ENCODE data around the gene DDC.
"Not testable (repeated sequence)": the region's sequence is repeated elsewhere in the genome, so short reads cannot be mapped to it uniquely, and the experiment has no call there.

The DDC gene

DNA sequence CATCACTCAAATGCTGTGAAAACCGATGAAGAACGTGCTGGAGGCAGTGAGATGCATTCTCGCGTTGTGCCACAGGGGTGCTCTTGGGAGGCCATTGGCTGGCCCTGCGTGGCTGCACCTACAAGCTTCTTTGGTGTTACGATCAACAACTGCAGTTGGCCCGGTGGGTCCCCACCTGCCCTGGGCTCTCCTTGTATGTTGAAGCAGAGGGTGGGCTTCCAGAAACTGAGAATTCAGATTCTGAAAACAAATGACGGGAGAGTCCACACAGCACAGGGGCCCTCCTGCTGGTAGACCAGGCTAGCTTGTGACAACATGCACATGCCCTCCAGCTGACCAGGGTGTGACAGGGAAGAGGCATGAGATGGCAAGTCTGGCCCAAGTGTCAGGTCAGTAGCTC is 23.7 kb upstream of the DDC start:
- TF ChIP-seq, protein P1, sequence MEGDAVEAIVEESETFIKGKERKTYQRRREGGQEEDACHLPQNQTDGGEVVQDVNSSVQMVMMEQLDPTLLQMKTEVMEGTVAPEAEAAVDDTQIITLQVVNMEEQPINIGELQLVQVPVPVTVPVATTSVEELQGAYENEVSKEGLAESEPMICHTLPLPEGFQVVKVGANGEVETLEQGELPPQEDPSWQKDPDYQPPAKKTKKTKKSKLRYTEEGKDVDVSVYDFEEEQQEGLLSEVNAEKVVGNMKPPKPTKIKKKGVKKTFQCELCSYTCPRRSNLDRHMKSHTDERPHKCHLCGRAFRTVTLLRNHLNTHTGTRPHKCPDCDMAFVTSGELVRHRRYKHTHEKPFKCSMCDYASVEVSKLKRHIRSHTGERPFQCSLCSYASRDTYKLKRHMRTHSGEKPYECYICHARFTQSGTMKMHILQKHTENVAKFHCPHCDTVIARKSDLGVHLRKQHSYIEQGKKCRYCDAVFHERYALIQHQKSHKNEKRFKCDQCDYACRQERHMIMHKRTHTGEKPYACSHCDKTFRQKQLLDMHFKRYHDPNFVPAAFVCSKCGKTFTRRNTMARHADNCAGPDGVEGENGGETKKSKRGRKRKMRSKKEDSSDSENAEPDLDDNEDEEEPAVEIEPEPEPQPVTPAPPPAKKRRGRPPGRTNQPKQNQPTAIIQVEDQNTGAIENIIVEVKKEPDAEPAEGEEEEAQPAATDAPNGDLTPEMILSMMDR (IDR thresholded peaks at IDR 0.05; ENCODE audit: low read depth, low read length): no peak
- DNase-seq (ENCODE audit: extremely low read depth, low read depth): no peak

DNA sequence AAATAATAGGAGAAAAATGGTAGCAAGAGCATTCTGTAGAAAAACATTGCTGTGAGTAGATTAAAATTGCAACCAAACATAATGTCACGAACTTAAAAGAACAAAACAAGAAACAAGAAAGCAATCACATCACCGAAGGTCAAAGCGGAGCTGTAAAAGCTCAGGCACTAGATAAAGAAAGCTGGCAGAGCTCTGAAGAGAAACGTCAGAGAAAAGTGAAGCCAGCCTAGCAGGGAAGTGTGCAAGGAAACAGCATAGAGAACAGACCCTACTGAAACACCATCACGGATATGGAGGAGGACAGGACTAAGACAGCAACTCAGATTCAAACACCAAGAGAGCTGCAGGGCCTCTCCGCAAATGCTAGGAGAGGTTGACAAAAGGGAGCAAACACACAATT is 22.5 kb upstream of the DDC start:
- no peak for DNase-seq (ENCODE audit: extremely low read depth, low read depth)
- TF ChIP-seq, protein P1 (IDR thresholded peaks at IDR 0.05; ENCODE audit: low read depth, low read length): no peak

DNA sequence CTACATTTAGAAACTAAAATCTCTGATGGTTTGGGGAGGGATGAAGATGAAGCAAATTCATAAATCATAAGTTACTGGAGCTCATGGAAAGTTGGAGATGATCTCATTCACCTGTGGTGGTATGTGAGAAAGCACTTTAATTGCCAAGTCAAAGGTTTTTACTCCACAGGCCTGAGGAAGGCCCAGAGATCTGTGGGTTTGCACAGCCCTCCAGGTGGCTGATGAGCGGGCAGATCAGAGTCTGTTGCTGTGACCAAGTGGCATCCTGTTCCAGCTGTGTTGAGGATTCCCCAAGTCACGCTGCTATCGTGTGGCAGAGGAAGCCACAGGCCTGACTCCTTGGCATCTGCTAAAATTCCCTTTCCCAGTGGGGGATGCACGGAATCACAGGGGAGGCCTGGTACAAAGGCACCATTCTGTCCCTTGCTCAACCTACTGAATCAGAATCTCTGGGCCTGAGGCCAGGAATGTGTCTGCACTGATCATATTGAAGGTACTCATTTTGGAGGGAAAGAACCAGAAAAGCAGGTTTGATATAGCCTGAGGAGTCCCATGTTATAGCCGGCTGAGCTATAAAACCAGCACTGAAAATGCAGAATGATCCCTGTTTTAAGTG is 19.7 kb upstream of the DDC start:
- DNase-seq (ENCODE audit: extremely low read depth, low read depth): no peak
- TF ChIP-seq, protein P1 (IDR thresholded peaks at IDR 0.05; ENCODE audit: low read depth, low read length): no peak

DNA sequence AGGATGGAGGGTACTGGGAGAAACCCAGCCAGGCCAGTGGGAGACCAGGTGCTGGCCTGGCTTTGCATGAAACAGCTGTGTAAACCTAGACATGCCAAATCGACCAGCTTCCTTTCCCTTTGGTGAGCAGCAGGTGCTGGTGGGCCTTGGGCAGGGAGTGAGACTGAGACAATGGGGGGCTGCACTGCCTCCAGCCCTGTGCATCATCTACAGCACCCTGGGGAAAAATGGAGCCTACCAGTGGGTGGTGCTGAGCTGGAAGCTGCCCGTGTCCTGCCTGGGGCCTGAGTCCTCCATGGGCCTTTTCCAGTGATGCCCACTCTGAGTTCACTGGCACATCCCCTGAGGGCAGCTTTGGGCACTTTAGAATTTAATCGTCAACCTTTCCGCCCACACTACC is 19.2 kb upstream of the DDC start:
- no peak for DNase-seq (ENCODE audit: extremely low read depth, low read depth)
- TF ChIP-seq, protein P1 (IDR thresholded peaks at IDR 0.05; ENCODE audit: low read depth, low read length): no peak

DNA sequence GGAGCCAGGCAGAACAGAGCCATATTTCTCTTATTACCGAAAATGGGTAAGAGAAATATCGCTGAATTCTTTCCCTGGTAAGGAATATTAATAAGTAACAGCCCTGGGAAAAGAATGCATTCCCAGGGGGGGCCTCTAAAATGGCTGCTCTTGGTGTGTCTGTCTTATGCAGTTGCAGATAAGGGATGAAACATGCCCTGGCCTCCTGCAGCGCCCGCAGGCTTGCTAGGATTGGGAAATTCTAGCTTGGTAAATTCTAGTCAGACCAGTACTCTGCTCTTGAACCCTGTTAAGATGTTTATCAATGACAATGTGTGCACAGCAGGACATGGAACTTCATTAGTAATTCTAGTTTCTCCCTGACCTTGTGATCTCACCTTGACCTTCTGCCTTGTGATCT is 18.1 kb upstream of the DDC start:
- DNase-seq (ENCODE audit: extremely low read depth, low read depth): not testable (repeated sequence)

DNA sequence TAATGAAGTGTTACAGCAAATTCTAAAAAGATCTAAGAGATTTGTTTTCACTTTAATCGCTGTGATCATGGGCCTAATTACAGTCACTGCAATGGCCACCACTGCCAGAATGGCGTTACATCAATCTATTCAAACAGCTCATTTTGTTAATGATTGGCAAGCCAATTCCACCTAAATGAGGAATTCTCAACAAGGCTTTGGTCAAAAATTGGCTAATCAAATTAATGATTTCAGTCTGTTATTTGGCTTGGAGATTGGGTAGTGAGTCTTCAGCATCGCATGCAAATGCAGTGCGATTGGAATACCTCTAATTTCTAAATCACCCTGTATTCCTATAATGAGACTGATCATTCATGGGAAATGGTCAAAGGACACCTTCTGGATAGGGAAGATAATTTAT is 17.1 kb upstream of the DDC start:
- DNase-seq (ENCODE audit: extremely low read depth, low read depth): not testable (repeated sequence)

DNA sequence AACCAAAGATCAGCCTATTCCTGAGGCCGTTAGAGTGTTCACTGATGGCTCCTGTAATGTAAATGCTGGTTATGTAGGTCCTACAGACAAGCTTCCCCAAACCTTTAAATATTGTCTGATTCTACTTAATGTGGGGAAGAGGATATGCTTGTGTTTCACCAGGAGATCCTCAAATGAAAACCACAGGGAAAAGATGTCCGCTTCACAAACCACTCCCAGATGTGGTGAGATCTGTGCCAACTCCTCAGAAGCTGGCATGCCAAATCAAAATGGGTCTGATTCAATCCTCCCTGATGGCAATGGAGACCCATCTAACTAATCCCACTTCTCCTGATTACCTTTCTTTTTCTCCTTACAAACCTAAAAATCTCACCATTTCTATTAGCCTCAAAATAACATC is 15.5 kb upstream of the DDC start:
- not testable (repeated sequence) for DNase-seq (ENCODE audit: extremely low read depth, low read depth)

DNA sequence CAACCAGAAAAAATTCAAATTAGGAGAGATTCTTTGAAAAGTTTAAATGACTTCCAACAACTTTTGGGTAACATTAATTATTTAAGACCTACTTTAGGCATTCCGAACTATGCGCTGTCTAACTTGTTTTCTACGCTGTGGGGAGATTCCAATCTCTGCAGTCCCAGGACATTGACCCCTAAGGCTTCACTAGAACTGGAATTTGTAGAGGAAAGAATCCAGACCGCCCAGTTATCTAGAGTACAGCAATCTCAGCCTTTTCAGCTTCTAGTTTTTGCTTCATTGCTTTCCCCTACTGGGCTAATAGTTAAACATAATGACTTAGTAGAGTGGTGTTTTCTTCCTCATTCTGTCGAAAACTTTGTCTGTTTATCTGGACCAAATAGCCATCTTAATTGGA is 14.9 kb upstream of the DDC start:
- TF ChIP-seq, protein P1 (IDR thresholded peaks at IDR 0.05; ENCODE audit: low read depth, low read length): no peak
- DNase-seq (ENCODE audit: extremely low read depth, low read depth): no peak

DNA sequence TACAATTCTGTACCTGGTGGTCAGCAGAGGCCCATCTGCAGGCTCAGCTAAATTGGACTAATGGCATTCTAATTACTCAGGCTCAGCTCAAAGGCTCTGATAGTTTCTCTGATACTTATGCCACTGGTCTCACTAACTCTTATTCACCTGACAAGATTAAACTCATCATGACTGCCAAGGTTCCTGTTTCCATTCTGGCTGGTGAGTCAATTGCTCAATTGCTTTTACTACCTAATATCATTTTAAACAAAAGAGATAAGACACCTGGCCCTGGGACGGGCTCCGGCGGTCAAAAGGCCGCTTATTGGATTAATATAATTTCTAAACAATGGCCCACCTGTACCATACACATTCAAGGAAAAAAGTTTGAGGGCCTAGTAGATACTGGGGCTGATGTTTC is 12.9 kb upstream of the DDC start:
- not testable (repeated sequence) for DNase-seq (ENCODE audit: extremely low read depth, low read depth)

DNA sequence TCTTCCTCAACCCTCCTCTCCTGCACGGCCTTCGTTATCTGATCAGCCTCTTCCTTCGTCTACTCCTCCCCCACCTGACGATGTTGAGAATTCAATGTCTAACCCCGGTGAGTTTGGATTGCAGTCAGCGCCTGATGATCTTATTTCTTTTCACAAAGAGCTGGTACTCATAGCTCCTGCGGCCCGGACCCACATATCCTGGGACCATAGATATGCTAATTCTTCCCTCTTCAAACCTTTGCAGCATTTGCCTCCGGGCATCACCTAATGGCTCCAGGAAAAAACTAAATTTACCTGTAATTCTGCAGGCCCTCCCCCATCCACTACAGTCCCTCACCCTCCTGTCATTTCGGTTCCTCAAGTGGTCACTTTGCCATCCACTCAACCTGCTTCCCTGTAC is 12.4 kb upstream of the DDC start:
- TF ChIP-seq, protein P1 (IDR thresholded peaks at IDR 0.05; ENCODE audit: low read depth, low read length): no peak
- DNase-seq (ENCODE audit: extremely low read depth, low read depth): no peak

DNA sequence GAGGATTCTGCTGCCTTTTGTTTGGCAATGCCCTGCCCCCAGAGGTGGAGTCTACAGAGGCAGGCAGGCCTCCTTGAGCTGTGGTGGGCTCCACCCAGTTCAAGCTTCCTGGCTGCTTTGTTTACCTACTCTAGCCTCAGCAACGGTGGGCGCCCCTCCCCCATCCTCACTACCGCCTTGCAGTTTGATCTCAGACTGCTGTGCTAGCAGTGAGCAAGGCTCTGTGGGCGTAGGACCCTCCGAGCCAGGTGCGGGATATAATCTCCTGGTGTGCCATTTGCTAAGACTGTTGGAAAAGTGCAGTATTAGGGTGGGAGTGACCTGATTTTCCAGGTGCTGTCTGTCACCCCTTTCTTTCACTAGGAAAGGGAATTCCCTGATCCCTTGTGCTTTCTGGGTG is 11.2 kb upstream of the DDC start:
- not testable (repeated sequence) for DNase-seq (ENCODE audit: extremely low read depth, low read depth)

Data from AG09319 (cell line).